Measurements from ENCODE around the gene MRPS2.

Gene MRPS2

GRCh38 chr9:135480940-135481310, 19.6 kb upstream of the MRPS2 start:
- no peak for DNase-seq

GRCh38 chr9:135482015-135482754, 18.3 kb upstream of the MRPS2 start:
- DNase-seq, result no peak

GRCh38 chr9:135484460-135485277, 15.8 kb upstream of the MRPS2 start:
- DNase-seq, result no peak

DNA sequence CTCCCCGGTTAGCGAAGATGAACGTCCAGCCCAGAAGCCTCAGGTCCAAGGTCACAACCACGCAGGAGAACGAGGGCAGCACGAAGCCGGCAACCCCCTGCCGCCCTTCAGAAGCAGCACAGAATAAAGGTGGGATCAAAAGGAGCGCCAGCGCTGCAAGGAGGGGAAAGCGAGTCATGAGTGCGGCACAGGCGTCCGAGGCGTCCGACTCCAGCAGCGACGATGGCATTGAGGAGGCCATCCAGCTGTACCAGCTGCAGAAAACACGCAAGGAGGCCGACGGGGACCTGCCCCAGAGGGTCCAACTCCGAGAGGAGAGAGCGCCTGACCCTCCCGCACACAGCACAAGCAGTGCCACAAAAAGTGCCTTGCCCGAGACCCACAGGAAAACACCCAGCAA, 15.1 kb upstream of the MRPS2 start:
- no peak for DNase-seq

GRCh38 chr9:135485832-135486231, 14.7 kb upstream of the MRPS2 start:
- DNase-seq, result no peak

DNA sequence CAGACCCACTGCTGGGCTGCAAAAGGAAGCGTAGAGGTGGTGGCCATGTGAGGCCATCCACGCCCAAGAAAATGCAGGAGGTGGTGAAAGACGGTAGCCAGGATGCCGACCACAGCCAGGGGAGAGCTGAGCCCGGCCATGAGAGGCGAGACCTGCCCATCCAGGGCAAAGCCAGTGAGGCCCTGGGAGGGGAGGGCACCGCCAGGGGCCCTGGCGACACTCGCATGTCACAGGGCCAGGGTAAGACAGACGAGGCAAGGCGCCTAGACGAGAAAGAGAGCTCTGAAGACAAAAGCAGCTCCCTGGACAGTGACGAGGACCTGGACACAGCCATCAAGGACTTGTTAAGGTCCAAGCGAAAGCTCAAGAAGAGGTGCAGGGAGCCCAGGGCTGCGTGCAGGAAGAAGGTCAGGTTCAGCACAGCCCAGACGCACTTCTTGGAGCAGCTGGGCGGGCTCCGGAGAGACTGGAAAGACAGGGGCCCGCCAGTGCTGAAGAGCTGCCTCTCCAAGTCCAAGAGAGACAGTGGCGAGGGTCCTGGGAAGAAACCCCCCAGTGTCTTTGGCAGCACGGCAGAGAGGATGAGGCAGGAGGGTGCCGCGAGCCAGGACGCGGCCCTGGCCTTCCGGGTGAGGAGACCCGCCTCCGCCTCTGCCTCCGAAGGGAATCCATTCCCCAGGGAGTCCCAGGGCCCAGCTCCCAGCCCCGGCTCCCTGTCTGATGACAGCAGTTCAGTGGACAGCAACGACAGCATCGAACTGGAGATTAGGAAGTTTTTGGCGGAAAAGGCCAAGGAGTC, 14.0 kb upstream of the MRPS2 start:
- no peak for DNase-seq

GRCh38 chr9:135487281-135488012, 13.0 kb upstream of the MRPS2 start:
- no peak for DNase-seq

DNA sequence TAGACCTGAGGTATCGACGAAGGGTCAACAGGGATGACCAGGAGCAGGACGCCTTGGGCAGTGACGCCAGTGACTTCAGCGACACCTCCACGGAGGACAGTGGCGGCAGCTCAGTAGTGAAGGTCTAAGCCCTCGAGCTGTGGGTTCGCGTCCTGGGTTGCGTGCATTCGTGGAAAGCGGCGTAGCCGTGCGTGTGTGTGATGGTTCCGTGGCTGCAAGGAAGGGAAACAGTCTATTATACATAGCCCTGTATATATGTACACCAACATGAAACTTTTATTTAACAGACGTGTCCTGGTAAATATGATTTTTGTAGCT, 12.5 kb upstream of the MRPS2 start:
- DNase-seq, result no peak

DNA sequence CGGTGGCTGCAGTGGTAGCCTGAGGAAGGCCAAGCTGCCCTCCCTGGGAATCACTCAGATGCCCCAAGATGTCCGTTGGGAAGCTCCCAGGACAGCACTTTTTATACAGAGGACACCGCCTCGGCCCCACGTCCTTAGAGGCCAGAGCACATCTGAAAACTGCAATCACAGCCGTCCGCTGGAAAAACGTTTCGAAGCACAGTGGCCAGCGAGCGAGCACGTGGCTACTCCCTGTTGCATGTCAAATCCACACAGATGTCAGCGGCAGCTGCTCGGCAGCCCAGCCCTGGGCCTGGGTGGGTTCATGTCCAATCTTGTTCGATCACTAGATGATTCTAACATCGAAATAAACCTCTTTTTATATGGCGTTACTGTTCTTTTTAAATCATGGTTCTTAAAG, 12.0 kb upstream of the MRPS2 start:
- DNase-seq, result no peak

DNA sequence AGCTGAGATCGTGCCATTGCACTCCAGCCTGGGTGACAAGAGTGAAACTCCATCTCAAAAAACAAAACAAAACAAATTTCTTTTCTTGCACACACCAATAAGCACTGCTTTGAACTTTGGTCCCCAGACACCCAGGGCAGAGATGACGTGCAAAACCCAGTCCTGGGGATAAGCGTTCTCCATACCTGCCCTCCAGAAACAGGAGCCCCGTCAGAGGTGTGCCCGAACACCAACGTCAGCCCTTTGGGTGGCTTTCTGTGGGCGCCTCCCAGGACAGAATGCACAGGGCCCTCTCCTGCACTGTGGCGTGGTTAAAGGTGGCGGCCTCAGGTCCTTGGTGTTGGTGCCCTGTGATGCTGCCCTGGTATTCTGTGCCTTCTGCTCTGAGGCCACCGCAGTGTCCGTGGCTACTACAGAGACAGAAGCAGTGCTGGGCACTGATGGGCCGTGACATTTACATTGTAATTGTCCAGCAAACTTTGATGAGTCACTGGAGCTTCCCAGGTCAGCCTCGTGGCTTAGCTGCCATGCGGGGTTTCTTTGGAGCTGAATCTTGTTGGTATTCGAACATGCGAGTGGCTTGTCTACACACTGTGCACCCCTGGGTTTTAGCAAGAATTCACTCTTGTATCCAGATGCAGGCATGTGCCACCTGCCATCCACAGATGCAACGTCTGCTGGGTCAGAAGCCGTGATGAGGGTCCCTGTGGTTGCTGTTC, 11.1 kb upstream of the MRPS2 start:
- DNase-seq, result no peak

DNA sequence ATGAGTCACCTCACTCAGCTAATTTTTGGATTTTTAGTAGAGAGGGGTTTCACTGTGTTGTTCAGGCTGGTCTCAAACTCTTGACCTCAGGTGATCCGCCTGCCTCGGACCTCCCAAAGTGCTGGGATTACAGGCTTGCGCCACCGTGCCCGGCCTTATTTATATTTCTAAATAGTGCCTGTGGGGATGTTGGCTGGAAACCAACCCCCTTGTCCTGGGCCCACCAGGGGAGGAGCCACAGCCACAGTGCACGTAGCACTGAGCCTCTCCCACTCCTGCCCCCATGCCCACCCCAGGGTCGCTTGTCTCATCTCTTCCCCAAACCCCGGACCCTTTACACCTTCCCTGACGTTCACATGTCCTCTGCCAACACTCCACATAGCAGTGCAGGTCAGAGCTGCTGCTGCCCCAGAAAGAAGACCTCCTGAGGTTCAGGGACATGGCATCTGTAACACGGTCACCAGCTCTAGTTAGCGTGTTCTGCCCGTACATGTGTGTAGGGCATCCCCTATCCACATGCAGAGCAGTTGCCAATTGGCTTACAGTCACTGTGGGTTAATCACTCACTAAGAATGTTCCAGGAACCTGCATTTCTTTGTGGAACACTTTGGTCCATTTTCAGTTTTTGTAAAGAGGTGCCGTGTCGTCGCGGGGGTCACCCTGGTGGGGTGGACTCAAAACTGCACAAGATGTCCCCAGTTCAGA, 10.2 kb upstream of the MRPS2 start:
- no peak for DNase-seq

DNA sequence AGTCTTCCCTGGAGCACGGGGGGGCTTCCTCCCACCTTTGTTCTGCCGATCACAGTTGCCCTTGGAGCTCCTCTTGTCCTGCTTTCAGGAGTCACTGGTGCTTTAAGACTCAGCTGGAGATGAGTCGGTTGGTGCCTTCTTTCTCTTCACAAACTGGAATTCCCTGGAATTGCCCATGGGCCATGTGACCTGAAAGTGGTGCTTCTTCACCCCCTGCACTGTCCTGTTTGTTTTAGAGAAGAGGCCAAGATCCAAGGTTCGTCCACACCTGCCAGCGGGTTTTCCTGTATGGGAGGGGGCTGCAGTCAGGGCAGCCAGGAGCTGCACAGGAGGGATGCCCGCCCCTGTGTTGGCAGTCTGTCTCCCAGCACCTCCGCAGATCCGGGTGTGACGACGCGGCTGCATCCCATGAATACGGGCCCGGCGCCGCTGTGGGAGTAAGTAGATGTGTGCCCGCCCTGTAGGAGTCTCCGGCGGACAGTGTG, 9.5 kb upstream of the MRPS2 start:
- no peak for DNase-seq

DNA sequence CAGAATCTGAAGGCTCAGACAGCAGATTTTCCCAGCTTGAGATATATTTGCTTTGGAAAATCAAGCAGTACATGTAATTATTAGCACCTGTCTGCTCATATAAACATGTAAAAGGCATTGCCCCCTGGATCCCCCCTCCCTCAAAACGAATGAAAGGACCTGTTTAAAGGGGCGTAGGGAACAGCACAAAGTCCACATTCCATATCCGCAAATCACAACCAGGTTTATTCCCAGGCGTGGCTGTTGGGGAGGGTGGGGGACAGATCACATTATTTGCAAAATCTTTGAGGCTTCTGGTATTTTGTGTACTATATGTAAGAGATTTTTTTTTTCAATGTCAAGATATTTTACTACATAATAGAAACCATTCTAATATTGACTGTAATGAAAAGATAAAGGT, 8.7 kb upstream of the MRPS2 start:
- no peak for DNase-seq

- DNase-seq, result no peak
These were observed 7.4 kb upstream of the MRPS2 start for GRCh38 chr9:135492886-135493669.

GRCh38 chr9:135494791-135495559, 5.5 kb upstream of the MRPS2 start:
- no peak for DNase-seq

DNA sequence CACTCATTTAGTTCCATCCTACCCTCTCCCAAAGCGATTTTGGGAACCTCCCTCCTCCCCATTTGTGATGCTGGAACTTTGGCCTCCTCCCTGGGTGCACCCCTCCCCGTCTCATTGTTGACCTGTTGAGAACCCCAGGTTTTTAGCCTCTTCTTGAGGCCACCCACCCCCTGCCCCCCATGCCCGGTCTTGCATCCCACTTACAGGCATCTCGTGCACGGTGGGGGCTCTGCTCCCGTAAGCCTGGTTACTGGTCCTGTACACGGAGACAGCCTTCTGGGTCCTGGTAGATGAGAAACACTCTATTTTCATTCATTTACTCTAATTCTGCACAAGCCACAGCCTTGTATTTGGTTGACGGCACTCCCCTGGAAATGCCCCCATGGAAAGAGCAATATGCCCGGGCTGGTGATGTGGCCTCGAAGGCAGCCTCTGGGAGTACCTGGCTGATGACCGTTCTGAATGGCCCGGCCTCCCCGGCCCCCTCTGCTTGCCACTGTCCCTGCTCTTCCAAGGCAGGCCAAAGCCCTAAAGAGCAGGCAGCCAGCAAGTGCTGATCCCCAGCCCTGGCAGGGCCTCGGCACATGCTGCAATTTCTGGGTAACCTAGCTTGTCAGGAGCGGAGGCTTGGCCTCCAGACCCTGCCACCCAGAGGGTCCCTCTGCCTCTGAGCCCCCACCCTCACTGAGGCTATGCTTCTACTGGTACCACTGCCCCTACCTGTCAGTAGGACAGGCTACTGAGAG, 1.9 kb upstream of the MRPS2 start:
- DNase-seq, result no peak

- DNase-seq, result peak; percentile 70
These were observed 984 bp upstream of the MRPS2 start for GRCh38 chr9:135499326-135500070.

DNA sequence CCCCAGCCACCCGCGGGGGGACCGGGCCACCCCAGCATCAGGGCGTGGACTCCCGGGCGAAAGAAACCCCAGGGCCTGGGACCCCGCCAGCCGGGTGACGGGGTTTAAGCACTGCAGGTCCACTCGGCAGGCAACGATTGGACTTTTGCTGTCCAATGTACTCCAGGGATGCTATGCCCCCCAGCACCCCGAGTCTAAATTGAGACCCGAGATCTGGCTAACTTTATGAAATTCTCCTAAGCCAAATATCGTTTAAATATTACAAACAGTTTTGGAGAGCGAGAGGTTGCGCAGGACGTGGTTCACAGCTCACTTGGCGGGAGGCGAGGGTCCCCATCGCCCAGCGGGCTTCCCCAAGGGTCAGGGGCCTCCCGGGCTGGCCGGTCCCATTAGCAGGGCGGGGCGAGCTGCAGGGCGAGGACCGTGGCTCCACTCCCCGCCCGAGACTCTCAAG, 384 bp upstream of the MRPS2 start:
- DNase-seq, result no peak

Measured in DMS153 (cell line).